ENCODE data around the gene KRTAP5-7. TPM values are rescaled to one million over a fixed set of nuclear protein-coding genes. Genes with fewer than 3 reads are reported as not detected.

The KRTAP5-7 gene
- total RNA-seq, 1 donor from 2014 or later = 0.25 TPM

- DNase-seq (ENCODE audit: low spot score in 2 of 2, unreplicated experiment in 2 of 2) = peak in 1 of 2 experiments; percentile 28
- Mint-ChIP-seq H3K27ac (no peak overlapping the region), H3K4me1 (peaks cover 23% of the 10 kb centered on the region), H3K36me3 (peaks cover 36% of the 10 kb centered on the region), H3K27me3 (ENCODE audit: low read depth) (no peaks in the 10 kb centered on the region), H3K4me3 (no peak overlapping the region), H3K9me3 (no peaks in the 10 kb centered on the region)
- no peak for TF ChIP-seq CTCF (IDR thresholded peaks at IDR 0.05; ENCODE audit: unreplicated experiment)
Measured at GRCh38 chr11:71491531-71491930, 35.5 kb upstream of the KRTAP5-7 start.

DNA sequence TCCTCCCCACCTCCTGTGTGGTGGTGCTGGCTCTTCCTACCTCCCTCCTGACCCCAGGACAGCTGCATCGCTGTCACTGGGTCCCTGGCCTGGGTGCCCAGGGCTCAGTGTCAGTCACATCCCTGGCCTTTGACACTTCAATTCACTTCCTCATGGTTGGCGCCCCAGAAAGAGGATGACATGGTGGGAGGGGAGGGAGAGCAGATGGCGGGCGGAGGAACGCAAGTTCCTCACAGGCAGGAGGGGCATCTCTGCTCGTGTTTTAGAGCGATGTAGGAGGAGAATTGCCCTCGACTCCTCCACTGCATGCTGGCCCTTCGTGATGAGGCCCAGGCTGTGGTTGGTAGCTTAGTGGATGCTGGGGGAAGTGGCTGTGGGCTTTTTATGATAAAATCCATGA is 35.1 kb upstream of the KRTAP5-7 start:
- TF ChIP-seq CTCF (IDR thresholded peaks at IDR 0.05; ENCODE audit: unreplicated experiment) = no peak
- H3K27ac Mint-ChIP-seq = no peak overlapping the region
- peak in 1 of 2 experiments; percentile 20 for DNase-seq (ENCODE audit: low spot score in 2 of 2, unreplicated experiment in 2 of 2)
- H3K27me3 Mint-ChIP-seq (ENCODE audit: low read depth) = no peaks in the 10 kb centered on the region
- no peak overlapping the region for H3K4me3 Mint-ChIP-seq
- H3K4me1 Mint-ChIP-seq = peaks cover 23% of the 10 kb centered on the region
- H3K9me3 Mint-ChIP-seq = no peaks in the 10 kb centered on the region
- H3K36me3 Mint-ChIP-seq = peaks cover 39% of the 10 kb centered on the region

GRCh38 chr11:71495286-71496230 is 31.5 kb upstream of the KRTAP5-7 start:
- H3K27ac Mint-ChIP-seq = no peak overlapping the region
- no peak overlapping the region for H3K4me3 Mint-ChIP-seq
- H3K9me3 Mint-ChIP-seq = no peaks in the 10 kb centered on the region
- no peaks in the 10 kb centered on the region for H3K4me1 Mint-ChIP-seq
- H3K27me3 Mint-ChIP-seq (ENCODE audit: low read depth) = no peaks in the 10 kb centered on the region
- peaks cover 39% of the 10 kb centered on the region for H3K36me3 Mint-ChIP-seq
- TF ChIP-seq CTCF (IDR thresholded peaks at IDR 0.05; ENCODE audit: unreplicated experiment) = no peak
- DNase-seq (ENCODE audit: low spot score in 2 of 2, unreplicated experiment in 2 of 2) = peak in 1 of 2 experiments; percentile 13

GRCh38 chr11:71496421-71496820 is 30.6 kb upstream of the KRTAP5-7 start:
- no peak overlapping the region for H3K4me3 Mint-ChIP-seq
- no peaks in the 10 kb centered on the region for H3K27me3 Mint-ChIP-seq (ENCODE audit: low read depth)
- peaks cover 39% of the 10 kb centered on the region for H3K36me3 Mint-ChIP-seq

GRCh38 chr11:71498091-71498490 is 29.0 kb upstream of the KRTAP5-7 start:
- H3K36me3 Mint-ChIP-seq = peaks cover 30% of the 10 kb centered on the region
- H3K4me3 Mint-ChIP-seq = no peak overlapping the region
- H3K27me3 Mint-ChIP-seq (ENCODE audit: low read depth) = no peaks in the 10 kb centered on the region
- DNase-seq (ENCODE audit: low spot score in 2 of 2, unreplicated experiment in 2 of 2) = peak in 1 of 2 experiments; percentile 25
- no peak for TF ChIP-seq CTCF (IDR thresholded peaks at IDR 0.05; ENCODE audit: unreplicated experiment)
- H3K9me3 Mint-ChIP-seq = no peaks in the 10 kb centered on the region
- no peaks in the 10 kb centered on the region for H3K4me1 Mint-ChIP-seq
- no peak overlapping the region for H3K27ac Mint-ChIP-seq

More at GRCh38 chr11:71496421-71496820, 30.6 kb upstream of the KRTAP5-7 start:
- Mint-ChIP-seq H3K27ac (no peak overlapping the region), H3K9me3 (no peaks in the 10 kb centered on the region), H3K4me1 (no peaks in the 10 kb centered on the region)
- TF ChIP-seq CTCF (IDR thresholded peaks at IDR 0.05; ENCODE audit: unreplicated experiment) = no peak
- peak in 1 of 2 experiments; percentile 10 for DNase-seq (ENCODE audit: low spot score in 2 of 2, unreplicated experiment in 2 of 2)

Measured in mesothelial cell of epicardium (in vitro differentiated cells).